Cardiac atrium fibroblast (primary cell): ENCODE results near the gene THBS1. TPM values are rescaled to one million over a fixed set of nuclear protein-coding genes. Genes with fewer than 3 reads are reported as not detected.

Source experiments
- total RNA-seq: library from RNA; depleted of rRNA; stranded (reverse); fragments of >200 nt; gene quantifications from 2 replicates; pipeline ENCODE4 v1.2.3, GENCODE V29; 2015

The THBS1 gene
- 2,581 and 3,340 TPM in 2 replicates for total RNA-seq

GRCh38 chr15:39580485-39581241 lies at the start of gene THBS1:
Gene THBS1 (plus strand): TSS chr15:39581079. CDS start chr15:39581858, 779 bp downstream.

Other genes starting within 250 kb of the THBS1 start
- gene FSIP1, start 201.8 kb downstream of the THBS1 start, total RNA-seq, result under 0.01 and 0.97 TPM in 2 replicates